HepG2 (cell line): ENCODE results near the gene ANKRD13C. TPM values are rescaled to one million over a fixed set of nuclear protein-coding genes. Genes with fewer than 3 reads are reported as not detected.

Experiments used
- ATAC-seq: fragments of 200-7000 bp; cut with Tn5 transposase; 3 replicates; pipeline ENCODE4 v1.9.1; 2020; ENCODE audit warnings: mild to moderate bottlenecking, moderate library complexity
- BruUV-seq: library from RNA; stranded (reverse); fragments of 400-500 nt; replicated peaks from 2 replicates; lab custom pipeline; 2021; lab: Mats Ljungman, UMichigan
- CTCF ChIA-PET: fragments of 300-600 bp; formaldehyde crosslinking; extraction: SDS; loops from one replicate; lab custom pipeline; 2021; ENCODE audit warnings: low total read pairs, inconsistent platforms, low intra/inter-chr PET ratio; lab: Yijun Ruan, JAX
- POLR2A ChIA-PET: fragments of 350-600 bp; sonication (Branson Sonifier 250); formaldehyde crosslinking; loops from one replicate; lab custom pipeline; 2020; ENCODE audit warnings: antibody characterized with exemption, inconsistent platforms; lab: Yijun Ruan, JAX
- DNase-seq: peaks from one replicate; pipeline ENCODE4 v3.0.0-alpha.2; 2015; ENCODE audit warnings: low spot score
- FAIRE-seq: peaks from 3 replicates; lab custom pipeline; 2011; peaks lifted over from hg19 to GRCh38; lab: Jason Lieb, UNC
- H2AFZ ChIP-seq: one replicate; pipeline ENCODE4 v1.6.1; 2011; ENCODE audit warnings: low read length, inconsistent platforms
- H3K27ac ChIP-seq: fragments of 300-600 bp; 3 replicates; pipeline ENCODE4 v1.8.0; 2011; ENCODE audit warnings: mixed run types, mild to moderate bottlenecking, mixed read lengths, low read length, inconsistent platforms; ENCODE audit not compliant: insufficient read depth; ENCODE audit errors: extremely low read length
- H3K27me3 ChIP-seq, 2 experiments: fragments of 200-600 bp in 1 of 2; 2 replicates in 1 of 2; 3 replicates in 1 of 2; pipeline versions ENCODE4 v1.6.0 to v1.8.0; 2011; ENCODE audit warnings: low read length in 2 of 2, mild to moderate bottlenecking in 2 of 2, moderate library complexity in 2 of 2, inconsistent platforms in 1 of 2; ENCODE audit not compliant: insufficient read depth in 2 of 2, control insufficient read depth in 1 of 2
- H3K36me3 ChIP-seq, 2 experiments: fragments of 200-600 bp in 1 of 2; replicated peaks in 1 of 2; 2 replicates in 1 of 2; 3 replicates in 1 of 2; pipeline versions ENCODE4 v1.5.1 to v1.8.0; 2011; ENCODE audit warnings: low read length in 2 of 2, inconsistent platforms in 1 of 2; ENCODE audit not compliant: insufficient read depth in 2 of 2, control insufficient read depth in 1 of 2
- H3K4me1 ChIP-seq: 2 replicates; pipeline ENCODE4 v1.5.1; 2012; ENCODE audit warnings: low read length, inconsistent platforms; ENCODE audit not compliant: insufficient read depth
- H3K4me2 ChIP-seq: 2 replicates; pipeline ENCODE4 v1.6.0; 2011; ENCODE audit warnings: low read depth, low read length, inconsistent platforms
- H3K4me3 ChIP-seq, 3 experiments: fragments of 200-600 bp in 1 of 3; sonication (generic), shearing (Covaris generic) in 1 of 3; replicated peaks in 1 of 3; 2 replicates each; pipeline ENCODE4 v1.5.1; 2011 to 2016; ENCODE audit warnings: low read length in 3 of 3, inconsistent platforms in 2 of 3, low read depth in 2 of 3, mild to moderate bottlenecking in 2 of 3, control low read depth in 1 of 3, mixed read lengths in 1 of 3; ENCODE audit not compliant: insufficient read depth in 1 of 3
- H3K79me2 ChIP-seq: one replicate; pipeline ENCODE4 v1.6.1; 2011; ENCODE audit warnings: low read length, inconsistent platforms; ENCODE audit not compliant: insufficient read depth
- H3K9ac ChIP-seq: 2 replicates; pipeline ENCODE4 v1.6.0; 2011; ENCODE audit warnings: mild to moderate bottlenecking, low read depth, low read length, inconsistent platforms; ENCODE audit not compliant: insufficient read depth
- H3K9me3 ChIP-seq: 2 replicates; pipeline ENCODE4 v1.5.1; 2012; ENCODE audit warnings: mild to moderate bottlenecking, low read length
- H4K20me1 ChIP-seq: 2 replicates; pipeline ENCODE4 v1.6.0; 2011; ENCODE audit warnings: inconsistent platforms, mild to moderate bottlenecking, low read length, moderate library complexity; ENCODE audit not compliant: insufficient read depth
- FIP1L1 ChIP-seq: fragments of 200-400 bp; formaldehyde crosslinking; IDR thresholded peaks from 2 replicates; pipeline ENCODE4 v1.6.1; 2018; ENCODE audit warnings: low read depth, mild to moderate bottlenecking, low read length, moderate library complexity, borderline replicate concordance; ENCODE audit not compliant: insufficient read depth
- FOXA3 ChIP-seq: IDR thresholded peaks from 2 replicates; pipeline ENCODE4 v1.6.1; 2016; ENCODE audit warnings: missing genetic modification reagents, missing compliant biosample characterization
- FOXK2 ChIP-seq: fragments of 450-650 bp; IDR thresholded peaks from 2 replicates; pipeline ENCODE4 v1.6.1; 2016
- KDM6A ChIP-seq: IDR thresholded peaks from 2 replicates; pipeline ENCODE4 v1.6.1; 2016; ENCODE audit warnings: low read depth
- TAF1 ChIP-seq: sonication (generic); formaldehyde crosslinking; IDR thresholded peaks from 2 replicates; pipeline ENCODE4 v1.4.0; 2020; ENCODE audit warnings: missing genetic modification reagents
- WGBS: methylation state at CpG from one replicate; pipeline ENCODE4 v1.1.6; 2017; ENCODE audit warnings: low lambda C conversion rate; 5-methylcytosine and 5-hydroxymethylcytosine counted together
- in situ Hi-C: cut with HindIII; loops from 2 replicates; pipeline ENCODE4 v1.10.0; 2017; ENCODE audit warnings: low pct_unique_long_range_greater_than_20kb; ENCODE audit not compliant: extremely low pct_ligation_motif_present
- intact Hi-C: fragments of 100-400 bp; cut with micrococcal nuclease; formaldehyde crosslinking; loops from one replicate; pipeline ENCODE4 v1.10.0; 2022; ENCODE audit not compliant: unreplicated experiment
- polyA plus RNA-seq, 8 experiments: library from polyadenylated mRNA; depleted of rRNA in 3 of 8; stranded (reverse) in 7 of 8; unstranded in 1 of 8; fragments of >200 nt; fragmentation: Illumina TruSeq in 4 of 8; extraction: Trizol in 4 of 8; gene quantifications; 2 replicates each; pipeline versions ENCODE4 v1.2.1 to v1.2.3, GENCODE V29; 2011 to 2016; ENCODE audit warnings: low read depth in 4 of 8, missing spikeins in 1 of 8, mixed read lengths in 1 of 8; ENCODE audit not compliant: insufficient read depth in 1 of 8
- total RNA-seq, 5 experiments: library from RNA; depleted of rRNA; stranded (reverse); fragments of >200 nt; fragmentation: Illumina TruSeq; extraction: Trizol; gene quantifications; 2 replicates each; pipeline ENCODE4 v1.2.3, GENCODE V29; 2016; ENCODE audit warnings: low read depth in 1 of 5
- TF ChIP-seq, protein P1 (sequence below): sonication (generic); formaldehyde crosslinking; IDR thresholded peaks from 2 replicates; pipeline ENCODE4 v1.8.0; 2022; ENCODE audit warnings: missing genetic modification reagents, low read depth, mild to moderate bottlenecking, borderline replicate concordance
- TF ChIP-seq, protein P2 (sequence below): sonication (generic); formaldehyde crosslinking; IDR thresholded peaks from 2 replicates; pipeline ENCODE4 v1.4.0; 2020; ENCODE audit warnings: missing genetic modification reagents

The ANKRD13C gene
- total and polyA plus RNA-seq, 2 of the 13 experiments (the other 11 are each of a cell fraction or from before 2014, with no cell fraction given) = 6.2 to 17.6 TPM

DNA sequence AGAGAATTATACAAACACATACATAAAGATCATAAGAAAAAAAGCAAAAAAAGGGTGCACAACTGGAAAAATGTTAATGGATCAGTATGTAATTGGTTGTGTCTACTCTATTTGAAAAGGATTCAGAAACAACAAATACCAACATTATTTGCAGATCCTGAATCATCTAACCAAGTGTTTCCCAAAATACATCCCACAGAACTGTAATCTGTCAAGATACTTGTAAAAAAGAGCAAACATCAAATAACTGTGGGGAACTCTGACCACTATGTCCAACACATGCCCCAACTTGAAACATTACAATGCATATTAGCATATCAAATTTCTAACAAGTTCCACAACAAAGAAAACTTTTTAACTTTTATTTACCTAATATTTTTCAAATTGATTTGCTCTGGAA lies 22.6 kb downstream of the ANKRD13C start:
- intact Hi-C loops (no loop called here), in situ Hi-C loops (no loop called here)
- no peaks in the 10 kb centered on the region for H3K9me3 ChIP-seq
- POLR2A ChIA-PET = no interaction called here
- no peaks in the 10 kb centered on the region for H3K27me3 ChIP-seq
- CTCF ChIA-PET = no interaction called here
- H2AFZ ChIP-seq = no peak overlapping the region
- no peak overlapping the region for H3K27ac ChIP-seq
- H3K4me3 ChIP-seq = no peak overlapping the region
- peaks cover 23% of the 10 kb centered on the region for H3K79me2 ChIP-seq
- TF ChIP-seq, protein P1, sequence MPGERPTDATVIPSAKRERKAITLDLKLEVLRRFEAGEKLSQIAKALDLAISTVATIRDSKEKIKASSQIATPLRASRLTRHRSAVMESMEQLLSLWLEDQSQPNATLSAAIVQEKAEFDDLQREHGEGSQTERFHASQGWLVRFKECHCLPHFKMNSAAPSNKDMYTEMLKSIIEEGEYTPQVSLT (CRISPR knock-in tag) = no peak
- TF ChIP-seq KDM6A (CRISPR knock-in tag) = no peak
- TF ChIP-seq, protein P2, sequence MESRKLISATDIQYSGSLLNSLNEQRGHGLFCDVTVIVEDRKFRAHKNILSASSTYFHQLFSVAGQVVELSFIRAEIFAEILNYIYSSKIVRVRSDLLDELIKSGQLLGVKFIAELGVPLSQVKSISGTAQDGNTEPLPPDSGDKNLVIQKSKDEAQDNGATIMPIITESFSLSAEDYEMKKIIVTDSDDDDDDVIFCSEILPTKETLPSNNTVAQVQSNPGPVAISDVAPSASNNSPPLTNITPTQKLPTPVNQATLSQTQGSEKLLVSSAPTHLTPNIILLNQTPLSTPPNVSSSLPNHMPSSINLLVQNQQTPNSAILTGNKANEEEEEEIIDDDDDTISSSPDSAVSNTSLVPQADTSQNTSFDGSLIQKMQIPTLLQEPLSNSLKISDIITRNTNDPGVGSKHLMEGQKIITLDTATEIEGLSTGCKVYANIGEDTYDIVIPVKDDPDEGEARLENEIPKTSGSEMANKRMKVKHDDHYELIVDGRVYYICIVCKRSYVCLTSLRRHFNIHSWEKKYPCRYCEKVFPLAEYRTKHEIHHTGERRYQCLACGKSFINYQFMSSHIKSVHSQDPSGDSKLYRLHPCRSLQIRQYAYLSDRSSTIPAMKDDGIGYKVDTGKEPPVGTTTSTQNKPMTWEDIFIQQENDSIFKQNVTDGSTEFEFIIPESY (CRISPR knock-in tag) = no peak
- BruUV-seq = no TSS peak
- no peak for DNase-seq
- no peak overlapping the region for H3K9ac ChIP-seq
- H3K4me2 ChIP-seq = no peak overlapping the region
- H4K20me1 ChIP-seq = no peaks in the 10 kb centered on the region
- H3K4me1 ChIP-seq = peaks cover 6% of the 10 kb centered on the region
- no peak for FAIRE-seq
- H3K36me3 ChIP-seq = peaks cover 1 to 12% of the 10 kb centered on the region in 2 experiments; a peak in 1 of 5 replicates
- no peak for ATAC-seq

DNA sequence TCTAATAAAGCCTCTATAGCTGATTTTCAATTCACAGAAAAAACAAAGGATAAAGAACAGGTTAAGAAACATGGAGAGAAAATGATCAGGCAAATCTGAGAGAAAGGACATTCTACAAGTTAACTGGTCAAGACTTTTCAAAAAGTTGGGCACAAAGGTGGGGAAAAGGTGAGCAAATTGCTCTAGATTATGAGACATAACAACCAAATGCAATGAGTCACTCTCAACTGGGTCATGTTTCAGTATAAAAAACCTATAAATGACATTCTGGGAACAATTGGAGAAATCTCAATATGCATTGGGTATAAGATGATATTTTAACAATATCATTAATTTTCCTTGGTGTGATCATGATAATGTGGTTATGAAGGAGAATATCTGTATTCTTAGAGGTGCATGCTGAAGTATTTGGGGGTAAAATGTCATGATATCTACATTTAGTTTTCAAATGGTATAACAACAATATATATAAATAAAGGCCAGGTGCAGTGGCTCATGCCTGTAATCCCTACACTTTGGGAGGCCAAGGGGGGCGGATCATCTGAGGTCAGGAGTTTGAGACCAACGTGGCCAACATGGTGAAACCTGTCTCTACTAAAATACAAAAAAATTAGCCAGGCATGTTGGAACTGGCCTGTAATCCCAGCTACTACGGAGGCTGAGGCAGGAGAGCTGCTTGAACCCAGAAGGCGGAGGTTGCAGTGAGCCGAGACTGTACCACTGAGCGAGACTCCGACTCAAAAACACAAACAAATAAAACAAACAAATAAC lies 27.0 kb downstream of the ANKRD13C start:
- no peak for ATAC-seq
- peaks cover 0 to 11% of the 10 kb centered on the region in 2 experiments; a peak in 1 of 5 replicates for H3K36me3 ChIP-seq
- H3K4me3 ChIP-seq = no peak overlapping the region
- H3K9me3 ChIP-seq = no peaks in the 10 kb centered on the region
- H4K20me1 ChIP-seq = no peaks in the 10 kb centered on the region
- in situ Hi-C loops = no loop called here
- no TSS peak for BruUV-seq
- over 99% methylated on average over 7 of the region's 7 CpGs for WGBS
- H3K4me2 ChIP-seq = no peak overlapping the region
- POLR2A ChIA-PET = no interaction called here
- TF ChIP-seq TAF1 (no peak), FIP1L1 (no peak), FOXK2 (no peak), FOXA3 (no peak)
- TF ChIP-seq, all 625 proteins: peak for 0
- Histone ChIP-seq H3K79me2 (peaks cover 18% of the 10 kb centered on the region), H3K9ac (no peak overlapping the region), H3K27ac (no peak overlapping the region), H2AFZ (no peak overlapping the region), H3K27me3 (no peaks in the 10 kb centered on the region), H3K4me1 (no peaks in the 10 kb centered on the region)
- FAIRE-seq (no peak), DNase-seq (no peak)
- intact Hi-C loops = no loop called here
- CTCF ChIA-PET = no interaction called here
